Eye (tissue), 1 donor: ENCODE data around the gene CHRNB1.

Experiments used
- DNase-seq: peaks from one replicate; pipeline ENCODE4 v3.0.0-alpha.2; 2015

Gene CHRNB1

DNA sequence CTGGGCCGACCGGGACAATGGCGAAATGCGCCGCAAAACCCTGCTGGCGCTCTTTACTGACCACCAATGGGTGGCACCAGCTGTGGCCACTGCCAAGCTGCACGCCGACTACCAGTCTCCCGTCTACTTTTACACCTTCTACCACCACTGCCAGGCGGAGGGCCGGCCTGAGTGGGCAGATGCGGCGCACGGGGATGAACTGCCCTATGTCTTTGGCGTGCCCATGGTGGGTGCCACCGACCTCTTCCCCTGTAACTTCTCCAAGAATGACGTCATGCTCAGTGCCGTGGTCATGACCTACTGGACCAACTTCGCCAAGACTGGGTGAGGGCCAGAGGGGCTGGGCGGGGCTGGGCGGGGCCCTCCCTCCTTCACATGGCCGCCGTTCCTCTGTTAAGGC lies 29.1 kb upstream of the CHRNB1 start:
- DNase-seq = no peak

DNA sequence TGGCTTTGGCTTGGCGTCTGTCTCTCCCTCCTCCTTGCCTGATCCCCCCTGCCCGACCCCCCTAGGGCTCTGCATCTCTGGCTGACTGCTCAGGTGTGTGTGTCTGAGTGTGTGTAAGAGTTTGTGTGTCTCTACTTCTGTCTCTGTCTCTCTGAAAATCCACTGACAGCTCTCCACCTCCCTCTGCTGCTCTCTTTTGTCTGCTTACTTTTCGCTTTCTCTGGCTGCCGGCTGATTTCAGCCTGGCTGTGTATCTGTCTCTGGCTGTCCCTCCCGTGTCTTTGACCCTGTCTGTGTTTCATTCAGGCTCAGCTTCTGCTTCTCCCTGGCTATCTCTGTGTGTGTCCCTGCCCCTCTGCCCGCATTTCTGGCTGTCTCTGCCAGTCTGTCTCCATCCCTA lies 28.5 kb upstream of the CHRNB1 start:
- no peak for DNase-seq

DNA sequence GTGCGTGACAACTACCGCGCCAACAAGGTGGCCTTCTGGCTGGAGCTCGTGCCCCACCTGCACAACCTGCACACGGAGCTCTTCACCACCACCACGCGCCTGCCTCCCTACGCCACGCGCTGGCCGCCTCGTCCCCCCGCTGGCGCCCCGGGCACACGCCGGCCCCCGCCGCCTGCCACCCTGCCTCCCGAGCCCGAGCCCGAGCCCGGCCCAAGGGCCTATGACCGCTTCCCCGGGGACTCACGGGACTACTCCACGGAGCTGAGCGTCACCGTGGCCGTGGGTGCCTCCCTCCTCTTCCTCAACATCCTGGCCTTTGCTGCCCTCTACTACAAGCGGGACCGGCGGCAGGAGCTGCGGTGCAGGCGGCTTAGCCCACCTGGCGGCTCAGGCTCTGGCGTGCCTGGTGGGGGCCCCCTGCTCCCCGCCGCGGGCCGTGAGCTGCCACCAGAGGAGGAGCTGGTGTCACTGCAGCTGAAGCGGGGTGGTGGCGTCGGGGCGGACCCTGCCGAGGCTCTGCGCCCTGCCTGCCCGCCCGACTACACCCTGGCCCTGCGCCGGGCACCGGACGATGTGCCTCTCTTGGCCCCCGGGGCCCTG lies 27.7 kb upstream of the CHRNB1 start:
- DNase-seq = no peak

DNA sequence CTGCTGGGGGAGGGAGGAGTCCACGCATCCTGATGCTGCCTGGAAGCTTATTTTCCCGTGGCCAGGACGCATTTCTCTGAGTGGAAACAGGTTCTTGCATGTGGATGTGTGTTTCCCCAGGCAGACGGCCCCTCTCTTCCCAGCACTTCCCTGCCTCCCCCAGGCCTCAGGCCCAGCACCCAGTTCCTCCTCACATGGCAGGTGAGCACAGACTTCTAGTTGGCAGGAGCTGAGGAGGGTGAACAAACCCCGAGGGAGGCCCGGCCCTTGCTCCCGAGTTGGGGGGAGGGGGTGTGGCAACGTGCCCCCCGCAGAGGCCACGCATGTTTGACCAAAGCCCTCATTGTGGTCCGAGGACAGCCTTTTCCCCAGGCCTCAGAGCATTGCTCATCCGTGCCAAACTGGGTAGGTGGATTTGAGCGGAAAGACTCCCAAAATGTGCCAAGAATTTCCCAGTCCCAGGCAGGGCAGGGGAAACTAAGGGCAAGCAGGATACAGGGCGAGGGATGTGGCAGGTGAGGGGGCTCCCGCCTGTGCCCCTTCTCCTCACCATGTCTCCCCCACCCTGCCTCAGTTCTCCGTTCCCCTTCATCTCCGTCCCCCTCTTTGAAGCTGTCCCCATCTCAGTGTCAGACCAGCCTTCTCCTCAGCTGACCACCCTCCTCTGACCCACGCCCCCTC lies 26.2 kb upstream of the CHRNB1 start:
- DNase-seq = no peak

DNA sequence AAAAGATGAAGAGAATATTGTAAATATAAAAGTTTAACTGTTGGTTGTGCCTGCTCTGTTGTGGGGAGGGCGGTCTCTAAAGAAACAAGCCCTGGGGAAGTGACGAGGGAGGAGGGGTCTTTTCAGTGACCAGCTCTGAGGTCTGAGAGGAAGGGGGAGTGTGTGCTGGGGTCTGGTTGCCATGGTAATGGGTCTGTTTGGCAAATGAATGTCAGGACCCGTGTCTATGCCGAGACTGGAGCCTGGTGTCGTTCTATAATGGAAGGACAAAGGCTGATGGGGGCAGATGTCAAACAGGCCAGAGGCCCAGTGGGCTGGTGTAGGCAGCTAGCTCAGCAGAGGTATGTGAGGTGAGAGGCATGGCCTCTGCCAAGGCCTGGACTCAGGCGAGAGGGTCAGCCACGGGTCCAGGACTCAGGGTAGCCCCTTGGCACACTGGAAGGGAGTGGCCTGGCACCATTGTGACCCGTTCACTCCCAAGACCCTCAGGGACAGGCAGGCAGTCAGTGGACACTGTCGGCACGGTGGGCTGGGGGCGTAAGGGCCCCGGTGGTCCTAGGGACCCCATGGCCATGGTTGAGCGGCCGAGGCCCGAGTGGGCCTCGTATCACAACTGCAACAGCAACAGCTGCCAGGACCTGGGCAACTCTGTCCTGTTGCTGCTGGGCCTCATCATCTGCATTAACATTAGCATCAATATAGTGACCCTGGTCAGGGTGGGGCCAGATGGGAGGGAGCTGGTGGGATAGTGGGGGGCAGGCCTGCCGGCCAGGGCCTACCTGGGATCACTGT lies 24.8 kb upstream of the CHRNB1 start, which contains the start of gene SPEM1:
Gene SPEM1 (plus strand): TSS at position 506 of the 792 bp plus-strand sequence. CDS start 61 bp downstream, at position 567.
- DNase-seq = peak; percentile 80

DNA sequence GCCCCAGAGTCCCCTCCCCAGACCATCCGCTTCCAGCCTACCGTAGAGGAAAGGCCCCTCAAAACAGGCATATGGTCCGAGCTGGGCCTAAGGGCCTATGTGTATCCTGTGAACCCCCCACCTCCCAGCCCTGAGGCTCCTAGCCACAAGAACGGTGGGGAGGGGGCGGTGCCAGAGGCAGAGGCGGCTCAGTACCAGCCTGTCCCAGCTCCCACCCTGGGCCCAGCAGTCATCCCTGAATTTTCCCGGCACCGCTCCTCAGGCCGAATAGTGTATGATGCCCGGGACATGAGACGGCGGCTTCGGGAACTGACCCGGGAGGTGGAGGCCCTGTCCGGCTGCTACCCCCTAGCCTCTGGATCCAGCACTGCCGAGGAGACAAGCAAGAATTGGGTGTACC lies 23.7 kb upstream of the CHRNB1 start:
- DNase-seq = no peak

DNA sequence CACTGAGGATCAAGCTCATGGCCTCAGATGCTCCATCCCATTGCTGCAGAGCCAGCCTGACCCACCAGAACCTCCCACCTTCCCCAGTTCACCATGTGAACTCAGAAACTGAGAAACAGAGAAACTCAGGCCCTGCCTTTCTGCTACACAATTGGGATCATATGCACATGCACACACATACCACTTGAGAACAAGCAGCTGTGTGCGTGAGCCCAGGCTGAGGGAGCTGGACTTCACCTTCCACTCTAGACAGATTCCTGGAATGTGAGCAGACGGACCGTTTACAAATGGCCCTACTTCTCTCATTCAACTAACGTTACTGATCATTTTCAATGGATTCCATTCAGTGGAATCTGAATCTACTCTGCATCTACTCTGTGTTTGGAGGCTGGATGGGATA lies 21.2 kb upstream of the CHRNB1 start:
- no peak for DNase-seq

DNA sequence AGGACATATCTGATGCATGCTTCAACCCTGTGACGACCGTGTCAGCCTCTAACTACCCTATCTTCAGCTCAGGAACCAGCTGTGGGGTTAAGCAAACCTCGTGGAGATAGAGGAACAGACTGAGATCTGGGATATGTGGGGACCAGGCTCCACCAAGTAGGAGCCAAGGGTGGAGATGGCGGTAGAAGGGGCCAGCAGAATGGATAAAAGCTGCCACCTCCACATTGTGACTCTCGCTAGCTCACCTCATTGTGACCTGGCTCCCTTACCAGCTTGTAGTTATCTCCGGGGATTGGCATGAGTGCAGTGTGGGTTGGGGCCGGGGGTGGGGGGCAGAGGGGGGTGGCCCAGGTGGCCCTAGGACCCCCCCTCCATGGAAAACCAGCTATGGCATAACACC lies 19.5 kb upstream of the CHRNB1 start, which contains the start of gene SPEM2:
Gene SPEM2 (plus strand): TSS at position 301 of the 400 bp plus-strand sequence. CDS start 73 bp downstream, at position 374.
- DNase-seq = no peak

DNA sequence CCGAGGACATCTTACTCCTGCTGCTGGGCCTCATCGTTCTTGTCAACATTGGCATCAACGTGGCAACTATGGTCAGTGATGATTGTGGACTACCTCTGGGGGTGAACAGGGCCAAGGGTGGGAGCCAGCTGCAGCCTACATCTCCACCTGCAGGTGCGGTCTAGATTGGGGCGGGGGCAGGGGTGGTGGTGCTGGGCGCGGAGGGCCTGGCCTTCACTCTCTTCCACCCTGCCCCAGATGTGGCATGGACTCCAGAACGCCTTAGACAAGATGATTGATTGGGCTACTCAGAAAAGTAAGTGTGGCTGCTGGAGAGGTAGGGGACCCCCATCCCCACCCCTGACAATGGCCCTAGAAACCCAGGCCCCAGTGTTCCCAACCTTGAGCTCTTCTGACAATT lies 19.1 kb upstream of the CHRNB1 start:
- no peak for DNase-seq

DNA sequence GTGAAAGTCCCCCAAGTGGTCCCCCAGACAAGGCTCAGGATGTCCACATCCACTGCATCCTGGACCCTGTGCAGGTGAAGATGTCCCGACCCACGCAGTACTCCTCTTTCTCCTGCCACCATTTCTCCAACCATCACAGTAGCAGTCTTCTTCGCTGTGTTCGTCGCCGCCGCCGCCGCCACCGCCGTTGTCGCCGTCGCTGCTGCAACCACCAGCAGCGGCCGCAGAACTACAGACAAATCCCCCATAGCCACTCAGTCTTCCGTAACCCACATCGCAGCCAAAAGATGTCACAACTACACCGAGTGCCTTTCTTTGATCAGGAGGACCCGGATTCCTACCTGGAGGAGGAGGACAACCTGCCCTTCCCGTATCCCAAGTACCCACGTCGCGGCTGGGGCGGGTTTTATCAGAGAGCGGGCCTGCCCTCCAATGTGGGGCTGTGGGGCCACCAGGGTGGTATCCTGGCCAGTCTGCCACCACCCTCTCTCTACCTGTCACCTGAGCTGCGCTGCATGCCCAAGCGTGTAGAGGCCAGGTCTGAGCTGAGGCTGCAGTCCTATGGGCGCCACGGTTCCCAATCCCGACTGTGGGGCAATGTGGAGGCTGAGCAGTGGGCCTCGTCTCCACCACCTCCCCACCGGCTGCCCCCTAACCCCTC lies 18.5 kb upstream of the CHRNB1 start:
- no peak for DNase-seq

DNA sequence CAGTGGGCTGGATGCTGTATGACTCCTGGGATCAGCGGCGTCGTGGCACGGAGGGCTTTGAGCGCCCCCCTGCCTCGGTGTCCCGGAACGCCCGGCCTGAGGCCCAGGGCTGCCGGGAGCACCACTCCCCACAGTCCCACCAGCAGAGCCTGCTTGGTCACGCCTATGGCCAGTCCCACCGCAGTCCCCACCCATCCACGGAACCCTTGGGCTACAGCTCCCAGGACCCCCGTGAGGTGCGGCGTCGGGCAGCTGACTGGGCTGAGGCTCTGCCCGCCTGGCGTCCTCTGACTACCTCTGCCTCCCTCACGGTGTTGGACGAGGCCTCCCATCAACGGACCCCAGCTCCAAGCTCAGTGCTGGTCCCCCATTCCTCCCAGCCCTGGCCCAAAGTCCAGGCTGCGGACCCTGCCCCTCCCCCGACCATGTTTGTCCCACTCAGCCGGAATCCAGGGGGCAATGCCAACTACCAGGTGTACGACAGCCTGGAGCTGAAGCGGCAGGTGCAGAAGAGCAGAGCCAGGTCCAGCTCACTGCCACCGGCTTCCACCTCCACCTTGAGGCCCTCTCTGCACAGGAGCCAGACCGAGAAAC lies 17.9 kb upstream of the CHRNB1 start:
- DNase-seq = no peak

DNA sequence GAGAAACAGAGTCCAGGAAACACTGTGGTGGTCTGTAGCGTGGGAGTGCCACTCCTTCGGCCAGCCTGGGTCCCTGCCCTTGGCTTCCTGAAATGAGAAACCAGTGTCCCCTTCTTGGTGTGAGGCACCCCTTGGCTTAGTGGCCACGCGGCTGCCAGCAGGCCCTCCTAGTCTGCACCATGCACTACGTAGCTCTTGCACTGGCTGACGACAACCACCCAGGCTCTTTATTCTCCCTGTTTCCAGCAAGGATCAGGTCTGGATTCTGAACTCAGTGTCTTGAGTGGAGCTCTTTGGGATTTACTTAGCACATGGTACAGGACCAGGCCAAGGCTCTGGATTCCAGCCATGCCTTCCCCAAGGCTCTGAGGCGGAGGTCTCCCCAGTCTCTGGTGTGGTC lies 17.3 kb upstream of the CHRNB1 start:
- no peak for DNase-seq

DNA sequence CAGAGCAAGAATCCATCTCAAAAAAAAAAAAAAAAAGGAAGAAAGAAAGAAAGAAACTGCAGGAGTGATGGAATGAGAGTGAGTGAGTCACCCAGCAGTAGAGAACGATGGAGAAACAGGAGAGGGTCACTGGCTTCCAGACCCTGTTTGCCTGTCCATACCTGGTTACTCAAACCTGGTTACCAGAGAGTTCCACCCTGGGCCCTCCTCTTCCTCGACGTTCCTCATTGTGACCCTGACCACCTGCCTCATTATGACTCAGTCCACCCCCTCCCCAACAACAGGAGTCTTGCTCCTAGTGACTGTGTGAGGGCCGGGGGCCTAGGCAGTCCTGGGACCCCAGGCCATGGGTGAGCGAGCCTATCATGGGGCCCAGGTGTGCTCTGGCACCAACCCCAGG lies 16.3 kb upstream of the CHRNB1 start, which contains the start of gene SPEM3:
Gene SPEM3 (plus strand): TSS at position 301 of the 400 bp plus-strand sequence. CDS start 46 bp downstream, at position 347.
- DNase-seq = no peak

DNA sequence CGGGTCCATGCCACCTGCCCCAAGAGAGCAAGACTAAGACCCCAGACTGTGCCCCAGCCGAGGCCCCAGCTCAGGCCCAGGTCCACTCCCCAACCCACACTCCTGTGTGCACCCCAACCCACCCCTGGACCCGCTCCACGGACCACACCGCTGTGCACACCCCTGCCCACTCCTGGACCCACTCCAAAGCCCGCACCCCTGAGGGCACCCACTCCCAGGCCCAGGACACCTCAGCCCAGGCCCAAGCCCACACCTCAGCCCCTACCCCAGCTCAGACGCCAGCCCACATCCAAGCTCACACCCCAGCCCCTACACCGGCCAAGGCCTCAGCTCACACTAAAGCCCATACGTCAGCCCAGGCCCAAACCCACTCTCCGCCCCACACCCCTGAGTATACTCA lies 15.1 kb upstream of the CHRNB1 start:
- no peak for DNase-seq

DNA sequence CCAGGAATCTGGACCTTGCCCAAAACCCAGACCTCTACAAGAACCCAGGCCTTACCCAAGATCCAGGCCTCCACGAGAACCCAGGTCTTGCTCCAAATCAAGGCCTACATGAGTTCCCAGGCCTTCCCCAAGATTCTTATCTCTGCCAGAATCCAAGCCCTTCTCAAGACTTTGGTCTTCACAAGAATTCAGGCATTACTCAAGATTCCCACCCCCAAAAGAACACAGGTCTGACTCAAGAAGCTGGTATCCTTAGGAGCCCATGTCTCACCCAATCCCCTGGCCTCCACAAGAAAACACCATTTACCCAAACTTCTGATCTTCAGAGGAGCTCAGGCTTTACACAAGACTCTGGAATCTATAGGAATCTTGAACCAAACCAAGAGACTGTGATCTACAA lies 13.6 kb upstream of the CHRNB1 start:
- DNase-seq = no peak

DNA sequence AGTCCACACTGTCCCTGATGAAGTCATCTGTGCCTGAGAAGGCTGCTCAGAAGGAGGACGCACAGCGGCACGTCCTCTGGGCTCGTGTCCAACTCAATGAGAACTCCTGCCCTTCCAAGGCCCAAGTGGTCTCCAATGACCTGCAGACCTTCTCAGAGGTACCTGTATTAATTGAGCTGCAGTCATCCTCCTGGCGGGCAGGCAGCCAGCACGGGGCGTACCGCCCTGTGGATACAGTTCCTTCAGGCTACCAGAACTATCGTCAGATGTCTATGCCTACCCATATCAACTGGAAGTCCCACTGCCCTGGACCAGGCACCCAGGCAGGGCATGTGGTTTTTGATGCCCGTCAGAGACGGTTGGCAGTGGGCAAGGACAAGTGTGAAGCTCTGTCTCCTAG lies 12.6 kb upstream of the CHRNB1 start:
- DNase-seq = no peak

DNA sequence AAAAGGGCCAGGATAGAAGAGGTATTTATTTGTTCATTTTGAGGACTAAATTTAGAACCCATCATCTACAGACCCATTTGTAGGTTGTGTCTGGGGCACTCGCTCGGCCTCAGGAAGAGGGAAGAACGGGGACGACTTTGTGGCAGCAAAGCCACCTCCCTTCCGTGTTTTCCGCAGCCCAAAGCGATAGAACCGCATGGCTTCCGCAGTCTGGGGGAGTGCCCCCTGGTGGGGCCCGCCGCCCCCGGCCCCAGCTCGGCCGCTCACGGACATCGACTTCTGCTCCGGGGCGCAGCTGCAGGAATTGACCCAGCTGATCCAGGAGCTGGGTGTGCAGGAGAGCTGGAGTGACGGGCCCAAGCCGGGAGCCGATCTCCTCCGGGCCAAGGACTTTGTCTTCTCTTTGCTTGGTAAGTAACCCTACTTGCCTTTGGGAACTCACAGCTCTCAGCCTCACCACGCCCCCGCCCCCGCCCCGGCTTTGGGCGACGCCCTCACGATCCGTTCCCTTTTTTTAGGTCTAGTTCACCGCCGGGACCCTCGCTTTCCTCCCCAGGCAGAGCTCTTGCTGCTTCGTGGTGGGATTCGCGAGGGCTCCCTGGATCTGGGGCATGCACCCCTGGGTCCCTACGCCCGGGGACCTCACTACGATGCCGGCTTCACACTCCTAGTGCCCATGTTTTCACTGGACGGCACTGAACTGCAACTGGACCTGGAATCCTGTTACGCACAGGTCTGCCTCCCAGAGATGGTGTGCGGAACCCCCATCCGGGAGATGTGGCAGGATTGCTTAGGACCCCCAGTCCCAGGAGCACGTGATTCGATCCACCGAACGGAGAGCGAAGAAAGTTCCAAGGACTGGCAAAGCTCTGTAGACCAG lies 8.9 kb upstream of the CHRNB1 start:
- DNase-seq = peak; percentile 65

DNA sequence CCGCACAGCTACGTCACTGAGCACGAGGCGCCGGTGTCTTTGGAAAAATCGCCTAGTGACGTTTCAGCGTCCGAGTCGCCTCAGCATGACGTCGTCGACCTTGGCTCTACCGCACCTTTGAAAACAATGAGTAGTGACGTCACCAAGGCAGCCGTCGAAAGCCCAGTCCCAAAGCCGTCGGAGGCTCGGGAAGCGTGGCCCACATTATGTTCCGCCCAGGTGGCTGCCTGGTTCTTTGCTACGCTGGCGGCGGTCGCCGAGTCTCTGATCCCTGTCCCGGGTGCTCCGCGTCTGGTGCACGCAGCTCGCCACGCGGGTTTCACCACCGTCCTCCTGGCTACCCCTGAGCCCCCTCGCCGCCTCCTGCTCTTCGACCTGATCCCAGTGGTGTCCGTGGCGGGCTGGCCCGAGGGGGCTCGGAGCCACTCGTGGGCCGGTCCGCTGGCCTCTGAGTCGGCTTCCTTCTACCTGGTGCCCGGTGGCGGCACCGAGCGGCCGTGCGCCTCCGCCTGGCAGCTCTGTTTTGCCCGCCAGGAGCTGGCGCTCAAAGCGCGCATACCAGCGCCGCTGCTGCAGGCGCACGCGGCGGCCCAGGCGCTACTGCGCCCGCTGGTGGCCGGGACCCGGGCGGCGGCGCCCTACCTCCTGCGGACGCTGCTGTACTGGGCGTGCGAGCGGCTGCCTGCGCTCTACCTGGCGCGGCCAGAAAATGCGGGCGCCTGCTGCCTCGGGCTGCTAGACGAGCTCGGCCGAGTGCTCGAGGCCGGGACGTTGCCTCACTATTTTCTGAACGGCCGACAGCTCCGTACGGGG lies 8.1 kb upstream of the CHRNB1 start:
- peak; percentile 91 for DNase-seq

DNA sequence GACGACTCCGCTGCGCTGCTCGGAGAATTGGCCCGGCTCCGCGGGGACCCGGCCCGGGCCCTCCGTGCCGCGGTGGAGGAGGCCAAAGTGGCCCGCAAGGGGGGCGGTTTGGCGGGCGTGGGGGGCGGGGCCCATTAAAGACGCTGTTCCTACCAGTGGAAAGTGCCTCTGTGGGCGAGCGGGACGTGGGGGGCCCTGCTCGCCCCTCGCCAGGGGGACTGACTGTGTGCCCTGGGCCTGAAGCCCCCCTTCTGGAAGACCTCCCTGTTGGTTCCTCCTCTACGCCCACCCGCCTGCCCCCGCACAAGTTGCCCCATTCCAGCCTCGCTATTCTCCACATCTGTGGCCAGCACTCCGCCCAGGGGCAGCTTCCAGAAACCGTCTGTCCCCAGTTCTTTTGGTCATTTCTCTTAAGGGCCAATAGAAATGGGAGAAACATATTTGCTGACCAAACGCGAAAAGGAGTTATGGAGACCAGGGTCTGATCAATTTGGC lies 7.4 kb upstream of the CHRNB1 start:
- DNase-seq = no peak

DNA sequence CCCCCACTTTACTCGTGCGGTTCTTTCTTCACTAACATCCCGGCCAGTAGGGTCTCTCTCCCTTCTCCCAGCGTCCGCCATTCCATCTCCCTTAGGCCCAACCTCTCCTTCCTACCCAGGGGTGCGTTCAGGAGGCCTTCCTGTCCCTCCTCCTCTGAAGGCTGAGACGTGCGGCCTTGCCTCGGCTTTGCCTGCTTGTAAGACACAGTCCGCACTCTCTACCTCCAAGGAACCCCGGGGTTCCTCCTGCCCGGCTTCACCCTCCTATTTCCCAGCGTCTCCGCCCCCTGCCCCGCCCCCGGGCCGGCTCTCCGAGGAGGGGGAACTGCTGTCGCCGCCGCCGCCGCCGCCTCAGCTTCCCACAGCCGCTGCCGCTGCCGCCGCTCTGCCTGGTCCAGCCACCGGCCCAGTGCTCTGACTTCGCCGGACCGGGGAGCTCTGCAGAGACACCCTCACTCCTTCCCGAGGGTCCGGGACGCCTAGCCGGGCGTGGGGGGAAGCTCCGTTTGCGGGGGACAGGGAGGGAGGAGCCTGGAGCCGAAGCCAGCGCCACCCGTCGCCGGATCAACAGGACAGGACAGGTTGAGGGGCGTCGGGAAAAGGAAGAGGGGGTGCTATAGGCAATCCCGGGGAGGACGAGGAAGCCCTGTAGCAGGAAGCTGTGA lies 6.8 kb upstream of the CHRNB1 start:
- peak; percentile 79 for DNase-seq
